D341Med (cell line): ENCODE data around the gene KPNA1.

ENCODE experiments used
- DNase-seq: peaks from one replicate; pipeline ENCODE4 v3.0.0; 2012; ENCODE audit warnings: low spot score

Gene KPNA1

DNA sequence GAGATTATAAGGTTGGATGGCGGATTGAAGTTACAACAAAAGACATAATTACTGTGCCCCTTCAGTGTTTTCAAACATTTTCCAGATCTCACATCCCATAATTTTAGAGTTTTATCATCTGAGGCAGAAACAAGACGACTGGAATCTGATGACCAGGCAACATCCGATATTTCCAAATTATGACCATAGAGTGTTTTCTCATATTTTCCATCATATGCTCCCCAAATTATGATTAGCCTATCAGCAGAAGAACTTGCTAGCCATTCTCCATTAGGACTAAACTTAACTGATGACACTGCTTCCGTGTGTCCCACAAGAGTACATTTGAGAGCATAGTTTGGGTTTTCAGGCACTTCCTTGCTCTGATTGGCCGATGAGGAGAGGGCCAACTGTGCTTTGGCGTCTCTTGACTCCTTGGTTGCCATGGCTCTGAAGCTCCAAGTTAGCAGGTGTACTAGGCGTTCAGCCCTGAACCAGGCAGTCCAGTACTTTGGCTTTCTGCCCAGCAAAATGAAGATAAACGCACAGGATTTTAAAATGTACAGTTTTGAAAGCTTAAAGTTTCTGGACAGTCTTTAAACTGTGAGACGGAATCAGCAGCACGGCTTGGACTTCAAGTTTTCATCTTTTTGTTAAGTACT lies 99.5 kb downstream of the KPNA1 start:
- peak; percentile 70 for DNase-seq

DNA sequence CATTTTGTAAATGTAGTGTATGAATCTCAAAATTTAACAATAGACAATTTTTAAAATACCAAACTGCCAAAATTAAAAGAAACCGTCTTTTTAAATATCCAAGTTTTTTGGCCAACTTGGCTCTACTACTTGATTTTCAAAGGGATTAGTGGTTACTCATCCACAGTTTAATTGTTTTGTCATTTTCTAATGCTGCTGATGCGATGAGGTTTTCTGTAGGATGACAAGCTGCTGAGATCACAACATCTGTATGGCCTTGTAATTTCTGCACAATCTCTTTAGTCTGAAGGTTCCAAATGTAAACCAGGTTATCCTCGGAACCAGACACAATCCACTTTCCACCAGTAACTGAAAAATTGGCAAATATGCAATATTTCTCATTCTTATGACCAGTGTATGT lies 100.3 kb downstream of the KPNA1 start:
- no peak for DNase-seq

DNA sequence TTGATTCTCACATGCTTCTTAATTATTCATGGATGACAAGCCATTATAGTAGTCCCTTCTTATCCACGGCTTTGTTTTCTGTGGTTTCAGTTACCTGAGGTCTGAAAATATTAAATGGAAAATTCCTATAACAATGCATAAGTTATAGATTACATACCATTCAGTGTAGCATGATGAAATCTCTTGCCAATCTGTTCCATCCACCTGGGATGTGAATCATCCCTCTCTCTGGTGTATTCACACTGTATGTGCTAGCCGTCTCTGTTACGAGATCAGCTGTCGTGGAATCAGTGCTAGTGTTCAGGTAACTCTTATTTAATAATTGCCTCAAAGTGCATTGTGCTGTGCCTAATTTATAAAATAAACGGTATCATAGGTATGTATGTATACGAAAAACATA lies 104.1 kb downstream of the KPNA1 start:
- DNase-seq, result no peak

DNA sequence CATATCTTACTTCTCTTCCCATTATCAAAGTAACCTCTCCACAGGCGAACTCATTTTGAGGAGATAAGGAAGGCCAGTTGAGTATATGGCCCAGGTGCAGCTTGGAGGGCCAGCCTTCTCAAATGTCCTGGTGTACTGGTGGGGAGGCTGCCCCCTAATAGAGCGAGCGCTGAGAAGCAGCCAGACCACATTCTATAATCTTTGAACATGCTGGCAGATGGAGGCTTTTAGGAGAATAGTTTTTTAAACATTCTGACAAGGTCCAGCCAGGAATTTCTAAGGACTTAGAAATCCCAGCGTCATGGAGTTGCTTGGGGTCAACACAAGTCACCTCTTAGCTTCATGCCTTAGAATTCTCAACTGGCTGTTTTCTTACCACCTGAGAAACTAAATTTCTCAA lies 104.6 kb downstream of the KPNA1 start:
- no peak for DNase-seq

DNA sequence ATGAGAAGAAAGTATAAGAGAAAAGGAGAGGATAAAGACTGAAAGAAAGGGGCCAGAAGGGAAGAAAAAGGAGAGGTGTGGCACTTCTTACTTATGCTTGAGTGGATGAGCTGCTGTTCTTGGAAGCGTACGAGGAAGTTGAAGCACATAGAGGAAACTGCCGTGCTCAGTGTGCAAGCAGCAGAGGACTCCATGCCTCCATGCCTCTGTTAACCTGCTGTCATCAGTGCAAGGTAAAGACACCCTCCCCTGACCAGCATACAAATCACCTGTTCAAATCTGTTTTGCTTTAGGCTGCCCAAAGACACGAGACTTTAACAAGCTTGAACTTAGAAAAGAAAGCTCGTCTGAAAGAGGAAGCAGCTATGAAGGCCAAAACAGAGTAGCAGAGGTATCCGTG lies 105.3 kb downstream of the KPNA1 start:
- DNase-seq, result no peak

DNA sequence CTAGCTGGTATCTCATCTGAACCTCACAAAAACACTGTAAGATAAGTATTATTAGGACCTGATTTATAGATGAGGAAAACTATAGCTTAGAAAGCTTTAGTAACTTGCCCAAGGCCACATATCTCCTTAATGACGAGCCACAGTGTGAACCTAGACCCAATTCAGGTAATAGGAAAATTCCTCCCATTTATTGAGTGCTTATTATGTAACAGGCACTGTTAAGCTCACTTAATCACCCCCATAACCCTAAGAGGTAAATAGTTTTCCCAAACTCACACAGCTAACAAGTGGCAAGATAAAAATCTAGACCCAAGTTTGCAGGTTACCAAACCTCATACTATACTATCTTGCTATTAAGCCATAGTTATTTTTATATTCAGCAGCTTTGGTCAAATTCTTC lies 106.8 kb downstream of the KPNA1 start:
- no peak for DNase-seq

DNA sequence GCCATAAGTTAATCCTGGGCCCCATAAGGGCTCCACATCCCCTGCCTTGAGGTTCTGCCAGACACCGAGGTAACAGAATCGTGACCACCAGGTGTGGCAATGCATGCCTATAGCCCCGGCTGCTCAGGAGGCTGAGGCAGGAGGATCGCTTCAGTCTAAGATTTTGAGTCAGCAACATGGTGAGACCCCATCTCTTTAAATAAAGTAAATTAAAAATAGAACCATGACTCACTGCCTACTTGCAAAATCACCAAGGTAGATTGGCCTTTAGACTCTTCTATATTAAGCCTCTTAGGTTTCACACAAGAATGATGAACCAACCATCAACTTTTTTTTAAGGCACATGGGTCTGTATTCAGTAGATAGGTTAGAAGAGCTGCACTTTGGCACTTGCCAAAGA lies 108.5 kb downstream of the KPNA1 start:
- DNase-seq, result no peak

DNA sequence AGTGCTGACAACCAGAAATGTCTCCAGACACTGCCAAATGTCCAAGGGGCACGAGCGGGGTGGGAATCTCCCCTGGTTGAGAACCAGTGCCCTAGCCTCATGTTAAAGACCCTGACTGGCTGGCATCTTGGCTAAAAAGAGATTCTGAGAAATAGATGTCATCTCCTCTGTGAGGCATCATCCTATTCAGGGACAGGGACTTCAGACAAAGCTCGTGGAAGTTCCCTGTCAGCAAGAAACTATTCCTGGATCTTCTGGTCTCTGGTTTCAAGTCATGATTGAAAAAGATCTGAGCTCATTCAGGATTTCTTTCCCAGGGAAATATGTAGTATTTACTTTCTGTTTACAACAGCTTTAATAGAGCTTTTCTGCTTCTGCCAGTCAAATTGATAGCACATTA lies 109.7 kb downstream of the KPNA1 start:
- no peak for DNase-seq

DNA sequence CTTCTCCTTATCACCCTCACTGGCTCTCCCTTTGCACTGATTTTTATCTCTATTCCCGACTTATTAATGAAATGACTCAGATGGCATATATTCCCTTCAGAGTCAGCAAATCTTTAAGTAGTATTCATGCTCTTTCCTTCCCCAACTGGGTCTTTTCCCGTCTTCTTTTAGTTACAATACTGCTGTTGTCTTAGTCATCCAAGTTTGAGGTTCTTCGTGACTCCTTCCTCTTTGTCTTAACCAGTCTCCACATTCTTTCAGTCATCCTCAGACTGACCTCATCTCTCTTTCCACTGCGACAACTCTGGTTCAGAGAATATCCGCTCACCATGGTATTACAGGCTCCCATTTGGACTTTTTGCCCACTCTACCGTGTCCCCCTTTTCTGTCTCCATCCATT lies 111.2 kb downstream of the KPNA1 start:
- no peak for DNase-seq

DNA sequence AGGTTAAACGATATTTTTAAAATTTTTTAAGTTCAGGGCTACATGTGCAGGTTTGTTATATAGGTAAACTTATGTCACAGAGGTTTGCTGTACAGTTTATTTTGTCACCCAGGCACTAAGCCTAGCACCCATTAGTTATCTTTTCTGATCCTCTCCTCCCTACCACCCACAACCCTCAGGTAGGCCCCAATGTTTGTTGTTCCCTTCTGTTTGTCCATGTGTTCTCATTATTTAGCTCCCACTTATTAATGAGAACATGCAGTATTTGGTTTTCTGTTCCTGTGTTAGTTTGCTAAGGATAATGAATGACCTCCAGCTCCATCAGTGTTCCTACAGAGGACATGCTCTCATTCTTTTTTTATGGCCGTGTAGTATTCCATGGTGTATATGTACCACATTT lies 115.8 kb downstream of the KPNA1 start:
- no peak for DNase-seq

DNA sequence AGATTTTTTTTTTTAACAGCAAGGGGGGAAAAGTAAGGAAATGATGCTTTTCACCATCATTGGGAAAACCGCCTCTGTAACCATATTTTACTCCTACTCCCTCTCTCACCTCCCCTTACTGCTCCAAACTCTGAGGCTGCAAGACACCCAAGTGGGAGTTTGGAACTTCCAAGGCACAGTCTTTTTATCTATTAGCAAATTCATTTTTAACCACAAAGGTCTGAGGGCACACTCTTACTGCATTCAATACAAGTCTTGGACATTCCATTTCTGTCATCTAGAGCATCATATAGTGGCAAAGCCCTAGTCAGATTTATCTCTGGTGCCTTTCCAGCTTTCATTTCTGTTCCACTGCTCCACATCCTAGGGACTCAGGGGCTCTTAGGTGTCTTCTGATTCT lies 117.5 kb downstream of the KPNA1 start:
- no peak for DNase-seq

DNA sequence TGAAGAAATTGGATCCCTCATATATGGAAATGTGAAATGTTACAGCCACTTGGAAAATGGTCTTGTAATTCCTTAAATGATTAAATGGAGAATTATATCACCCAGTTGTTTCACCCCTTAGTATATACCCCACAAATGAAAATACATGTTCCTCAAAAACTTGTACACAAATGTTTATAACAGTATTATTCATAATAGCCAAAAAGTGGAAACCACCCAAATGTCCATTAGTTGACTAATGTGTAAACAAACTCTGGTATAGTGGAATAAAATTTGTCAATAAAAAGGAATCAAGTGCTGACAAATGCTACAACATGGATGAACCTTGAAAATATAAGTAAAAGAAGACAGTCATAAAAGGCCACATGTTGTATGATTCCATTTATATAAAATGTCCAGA lies 118.2 kb downstream of the KPNA1 start:
- no peak for DNase-seq

DNA sequence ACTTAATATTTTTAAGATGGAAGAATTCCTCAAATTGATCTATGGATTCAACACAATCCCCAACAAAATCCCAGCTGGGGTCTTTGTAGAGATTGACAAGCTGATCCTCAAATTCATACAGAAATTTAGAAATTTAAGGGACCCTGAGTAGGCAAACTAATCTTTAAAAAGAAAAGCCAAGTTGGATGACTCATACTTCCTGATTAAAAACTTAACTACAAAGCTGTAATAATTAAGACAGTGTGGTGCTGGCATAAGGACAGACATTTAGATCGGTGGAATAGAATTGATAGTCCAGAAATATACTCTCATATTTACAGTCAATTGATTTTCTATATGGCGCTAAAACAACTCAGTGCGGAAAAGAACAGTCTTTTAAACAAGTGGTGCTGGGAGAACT lies 119.2 kb downstream of the KPNA1 start:
- no peak for DNase-seq

DNA sequence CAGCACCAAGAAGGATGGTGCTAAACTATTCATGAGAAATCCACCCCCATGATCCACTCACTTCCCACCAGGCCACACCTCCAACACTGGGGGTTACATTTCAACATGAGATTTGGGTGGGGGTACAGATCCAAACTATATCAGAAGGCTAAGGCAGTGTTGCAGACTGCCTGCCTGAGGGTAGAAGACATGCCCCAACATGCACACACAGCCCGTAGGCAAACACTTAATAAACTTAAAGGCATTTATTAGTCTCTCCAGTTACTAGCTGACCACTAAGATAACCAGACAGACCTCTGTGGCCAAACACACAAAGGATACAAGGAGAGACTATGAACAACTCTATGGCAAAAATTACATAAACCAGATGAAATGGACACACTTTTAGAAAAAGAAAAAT lies 120.6 kb downstream of the KPNA1 start:
- no peak for DNase-seq

DNA sequence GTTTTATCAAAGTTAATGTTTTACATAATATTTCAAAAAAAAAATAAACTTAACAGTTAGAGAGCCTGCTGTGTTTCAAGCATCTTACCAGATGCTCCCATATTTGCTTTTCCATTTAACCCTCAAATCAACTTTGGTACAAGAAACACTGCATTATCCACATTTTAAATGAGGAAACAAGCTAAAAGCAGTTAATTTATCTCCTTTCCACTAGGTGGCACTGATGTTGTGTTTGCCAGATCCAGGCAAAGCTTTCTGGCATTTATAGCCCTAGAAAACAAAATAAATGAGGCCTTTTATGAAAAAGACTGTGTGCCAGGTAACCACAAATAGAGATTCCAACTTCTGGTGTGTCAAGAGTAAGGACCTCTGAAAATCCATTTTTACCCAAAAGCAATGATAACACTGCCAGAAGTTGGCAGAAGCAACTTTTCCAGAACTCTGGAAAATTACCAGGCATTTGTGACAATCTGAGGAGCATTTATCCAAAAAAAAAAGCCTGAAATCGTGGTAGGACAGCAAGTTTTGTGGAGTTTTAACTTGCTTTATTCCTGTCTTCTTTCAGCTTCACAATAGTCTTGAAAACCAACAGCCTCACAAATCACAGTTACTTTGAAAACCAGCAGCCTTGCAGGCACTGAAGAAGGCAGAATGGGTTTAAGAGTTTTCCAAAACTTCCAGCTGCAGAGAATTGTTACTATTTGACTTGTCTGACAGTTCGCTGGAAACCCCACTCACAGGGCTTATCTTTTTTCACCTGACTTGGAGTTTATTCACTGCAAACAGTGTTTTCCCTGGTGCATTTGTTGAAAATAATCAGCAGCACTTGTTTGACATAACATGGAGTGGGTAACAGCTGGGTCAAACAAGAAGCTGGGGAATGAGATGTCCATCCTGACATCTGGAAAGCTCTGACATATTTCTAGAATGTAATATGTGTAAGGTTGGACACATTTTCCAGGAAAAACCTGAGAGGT lies 121.6 kb downstream of the KPNA1 start:
- DNase-seq, result peak; percentile 40

DNA sequence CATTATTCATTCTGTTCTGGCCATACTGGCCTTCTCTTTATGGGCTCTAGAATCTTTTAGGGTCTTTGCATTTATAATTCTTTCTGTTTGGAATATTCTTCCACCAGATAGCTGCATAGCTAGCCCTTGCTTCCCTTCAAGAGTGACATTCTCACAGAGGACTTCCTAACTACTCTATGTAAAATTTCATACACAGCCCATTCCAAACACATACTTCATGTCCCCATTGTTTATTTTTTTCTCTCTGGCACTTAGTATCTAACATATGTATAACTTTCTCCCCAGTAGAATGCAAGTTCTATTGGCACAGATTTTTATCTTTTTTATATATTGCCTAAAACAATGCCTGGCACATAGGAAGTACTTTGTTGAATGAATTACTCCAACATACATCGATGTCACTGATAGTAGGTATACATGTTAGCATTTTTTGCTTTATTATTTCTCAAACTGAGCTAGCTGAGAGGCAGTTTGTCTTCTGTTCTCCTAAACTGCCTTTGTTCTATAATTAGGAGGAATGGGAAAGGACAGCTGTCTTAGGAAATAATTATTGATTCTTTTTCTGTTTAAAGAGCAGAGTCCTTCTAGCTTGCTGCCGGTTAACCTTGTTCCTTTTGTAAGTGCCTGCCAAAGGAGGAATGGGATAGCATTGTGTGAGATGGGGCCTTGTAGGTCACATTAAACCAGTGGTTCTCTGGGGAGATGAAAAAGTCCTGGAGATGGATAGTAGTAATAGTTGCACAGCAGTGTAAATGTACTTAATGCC lies 122.9 kb downstream of the KPNA1 start:
- no peak for DNase-seq

DNA sequence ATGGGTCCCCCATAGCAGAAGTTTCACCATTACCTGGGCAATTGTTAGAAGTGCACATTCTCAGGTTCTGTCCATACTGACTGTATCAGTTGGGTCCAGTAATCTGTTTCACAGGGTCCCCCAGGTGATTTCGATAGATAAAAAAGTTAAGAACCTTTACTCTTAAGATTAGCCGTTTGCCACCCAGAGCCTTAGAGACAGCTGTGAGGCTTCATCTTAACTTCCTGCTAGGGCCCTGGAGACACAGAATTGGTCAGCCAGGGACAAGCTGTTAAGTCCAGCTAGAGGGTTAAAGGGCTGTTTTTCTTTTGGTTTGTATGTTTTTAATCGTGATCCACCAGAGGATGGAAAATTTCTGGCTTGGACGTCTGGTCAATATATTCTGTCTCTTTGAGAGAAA lies 124.1 kb downstream of the KPNA1 start:
- DNase-seq, result no peak

DNA sequence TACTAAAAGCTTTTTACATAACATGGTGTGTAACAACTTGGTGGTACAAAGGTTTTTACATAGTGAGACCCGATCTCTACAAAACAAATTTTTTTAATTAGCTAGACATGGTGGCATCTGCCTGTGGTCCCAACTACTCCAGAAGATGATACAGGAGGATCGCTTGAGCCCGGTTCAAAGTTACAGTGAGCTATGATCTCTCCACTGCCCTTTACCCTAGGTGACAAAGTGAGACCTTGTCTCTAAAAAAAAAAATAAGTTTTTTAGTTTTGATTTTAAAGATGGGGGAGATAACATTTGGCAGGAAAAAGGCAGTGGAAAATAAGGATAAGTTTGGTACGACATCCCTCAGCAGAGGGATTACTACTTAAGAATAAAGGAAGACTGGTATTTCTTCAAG lies 124.8 kb downstream of the KPNA1 start:
- no peak for DNase-seq

DNA sequence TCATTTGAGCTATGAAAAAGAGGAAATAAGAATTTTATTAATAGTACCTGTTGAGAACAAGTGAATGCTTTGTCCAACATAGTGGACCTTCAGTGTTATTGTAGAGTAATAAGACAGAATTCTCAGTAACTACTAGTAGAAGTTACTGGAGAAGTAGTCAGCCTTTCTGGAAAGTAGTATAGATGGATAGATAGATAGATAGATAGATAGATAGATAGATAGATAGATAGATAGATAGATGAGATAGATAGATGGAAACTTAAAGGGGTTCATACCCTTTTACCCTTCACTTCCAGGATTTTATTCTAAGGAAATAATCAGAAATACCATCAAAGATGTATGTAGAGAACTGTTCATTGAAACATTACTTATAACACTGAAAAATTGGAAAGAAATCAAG lies 125.5 kb downstream of the KPNA1 start:
- DNase-seq, result no peak

DNA sequence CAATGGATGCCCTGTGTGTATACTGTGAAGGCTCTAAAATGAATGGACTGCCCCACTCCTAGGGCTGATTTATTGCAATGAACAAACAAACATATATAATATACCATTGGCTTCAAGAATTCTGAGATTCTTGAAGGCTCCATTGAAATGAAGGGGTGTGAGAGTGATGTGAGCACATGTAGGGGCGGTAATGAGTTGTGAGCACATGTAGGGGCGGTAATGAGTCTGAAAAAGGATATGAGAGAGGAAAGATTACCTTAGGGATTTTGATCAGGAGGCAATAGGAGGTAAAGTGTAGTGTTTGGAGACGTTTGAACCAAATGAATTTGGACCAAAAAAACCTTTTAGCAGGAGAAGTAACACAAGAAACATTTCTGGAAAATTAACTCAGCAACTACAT lies 127.0 kb downstream of the KPNA1 start:
- no peak for DNase-seq

DNA sequence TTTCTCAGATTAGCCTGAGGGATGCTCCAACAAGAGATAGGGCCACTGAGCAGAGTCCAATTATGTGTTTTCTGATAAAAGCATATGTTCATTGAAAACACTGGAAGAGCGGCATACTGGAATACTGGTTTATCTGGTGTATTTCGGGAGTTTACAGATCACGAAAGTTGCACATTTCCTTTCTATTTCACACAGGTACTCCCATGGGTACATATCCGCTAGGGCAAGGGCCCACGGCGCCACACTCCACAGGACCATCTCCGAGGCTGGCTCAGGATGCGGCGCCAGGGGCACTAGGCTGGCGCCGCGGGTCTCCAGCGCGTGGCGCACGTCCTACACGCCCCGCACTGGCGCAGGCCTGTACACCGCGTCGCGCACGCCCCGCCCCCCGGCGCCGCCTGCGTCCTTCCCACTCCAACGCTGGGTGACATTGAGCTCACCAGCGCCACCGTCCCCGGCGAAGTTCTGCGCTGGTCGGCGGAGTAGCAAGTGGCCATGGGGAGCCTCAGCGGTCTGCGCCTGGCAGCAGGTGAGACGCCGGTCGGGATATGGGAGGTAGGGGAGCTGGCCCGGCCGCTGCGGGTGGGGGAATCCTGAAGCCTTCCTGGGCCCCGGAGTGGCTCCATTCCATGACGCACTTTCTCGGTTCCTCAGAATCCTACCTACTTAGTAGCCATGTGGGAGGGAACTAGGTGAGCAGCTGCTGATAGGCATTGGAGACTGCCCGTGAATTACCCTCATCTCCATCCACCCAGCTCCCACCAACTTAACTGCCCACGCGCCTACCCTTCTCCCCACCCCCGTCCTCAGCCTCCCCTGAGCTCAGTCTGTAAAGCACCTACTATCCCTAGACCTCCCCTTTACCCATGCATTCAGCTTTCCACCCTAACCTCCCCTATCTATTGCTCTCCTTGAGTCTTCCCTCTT lies 130.7 kb downstream of the KPNA1 start, which contains the start of gene FAM162A:
Gene FAM162A (plus strand): TSS at position 412 of the 927 bp plus-strand sequence. CDS start 84 bp downstream, at position 496.
- DNase-seq, result peak; percentile 97
